Muscle of arm (tissue), 12 donors: Measurements from ENCODE around the gene PKMYT1. TPM values are rescaled to one million over a fixed set of nuclear protein-coding genes. Genes with fewer than 3 reads are reported as not detected.
"Not testable (repeated sequence)": the region's sequence is repeated elsewhere in the genome, so short reads cannot be mapped to it uniquely, and the experiment has no call there.

Experiments used
- DNase-seq: peaks from one replicate; pipeline ENCODE4 v3.0.0-alpha.2; 2013
- polyA plus RNA-seq, 12 donors: library from polyadenylated mRNA; unstranded; fragments of 120-200 nt; gene quantifications; one replicate each; pipeline ENCODE4 v1.2.1, GENCODE V29; 2013; ENCODE audit not compliant: insufficient read length in 12 of 12

The PKMYT1 gene
- polyA plus RNA-seq, 12 donors, result 7.3 to 22.6 (median 11.2) TPM; not detected in 1

DNA sequence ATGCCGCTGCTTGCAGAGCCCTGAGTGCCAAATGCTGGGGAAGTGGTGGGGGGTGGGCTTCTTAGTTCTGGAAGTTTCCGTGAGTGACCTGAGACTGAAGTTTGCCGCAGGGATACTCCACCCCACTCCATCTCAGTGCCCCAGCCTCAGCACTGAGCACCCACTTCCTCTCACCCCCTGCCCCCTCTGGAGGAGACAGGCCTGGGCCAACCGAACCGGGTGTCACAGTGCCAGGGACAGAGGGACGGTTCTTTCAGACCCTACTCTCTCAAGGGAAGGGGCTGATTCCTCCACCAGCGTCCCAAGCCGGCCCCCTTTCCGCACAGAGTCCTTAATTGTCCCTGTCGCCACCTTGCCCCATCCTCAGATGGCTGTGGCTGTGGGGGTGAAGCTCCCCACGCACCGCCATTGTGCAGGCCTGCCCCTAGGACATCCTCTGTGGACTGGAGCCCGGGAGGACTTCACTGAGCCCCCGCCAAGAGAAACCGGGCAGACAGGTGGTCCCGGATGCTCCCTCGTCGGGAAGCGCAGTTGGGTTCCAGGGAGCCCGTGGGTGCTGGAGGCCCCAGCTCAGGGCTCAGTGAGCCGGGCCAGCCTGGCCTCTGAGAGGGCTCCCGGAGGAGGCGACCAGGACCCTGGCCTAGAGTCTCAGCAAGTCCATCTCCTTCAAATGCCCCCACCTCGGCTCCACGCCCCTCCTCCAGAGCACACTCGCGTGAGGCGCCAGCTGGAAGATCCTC, 17.7 kb downstream of the PKMYT1 start:
- no peak for DNase-seq

DNA sequence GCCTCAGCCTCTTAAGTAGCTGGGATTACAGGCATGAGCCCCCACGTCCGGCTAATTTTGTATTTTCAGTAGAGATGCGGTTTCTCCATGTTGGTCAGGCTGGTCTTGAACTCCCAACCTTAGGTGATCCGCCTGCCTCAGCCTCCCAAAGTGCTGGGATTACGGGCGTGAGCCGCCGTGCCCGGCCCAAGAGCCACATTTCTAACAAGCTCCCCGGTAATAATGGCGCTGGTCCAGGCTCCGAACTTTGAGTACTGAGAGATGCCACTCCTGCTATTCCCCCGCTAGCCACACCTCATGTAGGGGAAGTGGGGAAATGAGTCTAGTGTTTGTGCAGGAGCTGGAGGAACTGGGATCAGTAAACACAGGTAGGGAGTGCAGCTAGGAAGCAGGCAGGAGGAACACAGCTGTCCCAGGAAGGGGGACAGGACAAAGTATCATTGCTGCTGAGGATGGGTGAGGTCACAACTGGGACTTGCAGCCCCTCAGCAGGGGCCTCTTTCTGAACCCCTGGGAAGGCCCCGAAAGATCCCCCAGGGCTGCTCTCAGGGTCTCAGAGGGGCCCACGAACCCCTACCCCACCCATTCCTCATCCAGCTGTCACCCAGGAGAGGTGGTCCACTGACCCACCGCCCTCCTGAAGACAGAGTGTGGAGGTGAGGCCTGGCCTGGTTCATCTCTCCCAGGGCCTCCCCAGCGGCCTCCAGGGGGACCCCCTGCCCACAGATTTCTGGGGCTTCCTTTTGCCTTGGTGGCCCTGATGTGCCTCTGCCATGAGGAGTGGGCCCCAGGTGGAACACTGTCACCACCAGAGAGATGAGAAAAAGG, 19.8 kb downstream of the PKMYT1 start:
- no peak for DNase-seq

DNA sequence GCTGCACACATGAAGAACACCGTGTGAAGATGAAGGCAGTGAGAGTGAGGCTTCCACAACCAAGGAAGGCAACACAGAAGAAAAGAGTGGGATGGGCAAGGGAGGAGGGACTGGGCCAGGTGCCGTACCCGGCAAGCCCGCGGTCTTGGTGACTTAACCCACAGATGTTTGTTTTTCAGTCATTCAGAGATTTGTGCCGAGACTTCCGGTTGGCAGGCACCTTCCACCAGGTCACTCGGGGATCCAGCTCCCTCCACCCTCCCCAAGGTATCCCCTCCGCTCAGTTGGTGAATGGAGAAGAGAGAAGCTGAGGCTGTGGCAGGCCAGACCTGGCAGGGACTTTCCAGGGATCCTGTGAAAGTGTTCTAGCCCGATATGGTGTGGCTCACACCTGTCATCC, 21.0 kb downstream of the PKMYT1 start:
- no peak for DNase-seq

DNA sequence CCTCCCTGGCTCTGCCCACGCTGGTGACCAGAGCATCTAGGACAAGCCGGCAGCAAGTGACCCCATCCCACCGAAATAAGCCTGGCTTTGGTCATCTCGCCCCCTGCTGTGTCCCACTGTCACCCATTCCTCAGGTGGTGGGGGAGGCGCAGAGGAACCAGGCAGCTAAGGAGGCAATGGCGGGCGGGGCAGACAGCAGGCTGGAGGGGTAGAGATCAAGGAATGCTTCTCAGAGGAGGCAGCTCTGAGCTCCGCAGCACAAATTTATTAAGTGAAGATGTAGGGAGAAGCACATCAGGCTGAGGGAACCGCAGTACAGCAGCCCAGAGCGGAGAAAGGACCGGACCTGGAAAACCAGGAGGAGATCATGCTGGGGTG, 23.7 kb downstream of the PKMYT1 start:
- DNase-seq, result no peak

DNA sequence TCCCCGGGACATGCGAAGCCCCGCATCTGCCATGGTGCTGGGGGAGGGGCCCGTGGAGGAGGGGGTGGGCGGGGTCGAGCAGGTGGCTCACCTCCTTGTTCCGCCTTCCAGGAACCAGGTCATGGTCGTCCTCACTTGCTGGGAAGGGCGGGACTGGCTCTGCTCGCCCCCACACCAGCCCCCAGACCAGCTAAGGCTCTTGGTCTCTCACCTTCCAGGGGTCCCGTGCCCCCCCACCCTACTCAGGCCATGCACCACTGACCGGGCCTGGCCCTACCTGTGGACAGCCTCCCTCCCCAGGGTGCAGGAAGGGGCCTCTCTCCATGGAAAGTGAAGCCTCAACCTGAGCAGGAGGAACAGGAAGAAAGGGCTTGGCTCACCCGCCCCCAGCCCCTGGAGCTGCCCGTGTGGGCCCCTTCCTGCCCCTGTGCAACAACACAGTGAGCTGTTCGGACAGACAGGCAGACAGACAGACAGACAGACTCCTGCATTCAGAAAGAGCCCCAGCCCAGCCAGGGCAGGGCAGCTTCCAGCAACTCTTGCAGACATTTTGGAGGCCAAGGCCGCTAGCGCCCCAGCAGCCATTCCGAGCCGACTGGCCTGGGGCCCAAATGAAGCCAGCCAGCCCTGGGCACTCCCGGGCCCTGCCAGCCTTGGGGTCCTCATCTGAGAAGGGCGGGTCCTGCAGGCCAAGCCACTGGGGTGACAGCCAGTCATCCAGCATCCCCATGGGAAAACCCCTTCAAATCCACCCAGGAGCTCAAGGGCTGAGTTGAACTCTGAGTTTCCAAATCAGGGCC, 24.3 kb downstream of the PKMYT1 start:
- DNase-seq, result no peak

DNA sequence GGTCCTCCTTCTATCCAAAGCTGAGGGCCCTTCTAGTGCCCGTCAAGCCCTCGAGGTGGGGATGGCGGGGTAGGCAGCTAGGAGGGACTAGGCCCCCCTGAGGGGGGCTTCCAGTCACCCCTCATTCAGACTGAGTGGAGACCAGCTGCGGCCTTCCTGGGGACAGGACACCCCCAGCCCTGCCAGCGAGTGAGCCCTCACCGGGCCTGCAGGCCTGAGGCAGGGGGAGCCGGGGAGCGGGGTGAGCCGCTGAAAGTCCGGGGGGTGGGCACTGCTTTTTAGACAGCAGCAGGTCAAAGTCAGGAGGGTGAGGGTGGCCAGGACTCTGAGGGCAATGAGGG, 24.8 kb downstream of the PKMYT1 start:
- no peak for DNase-seq

DNA sequence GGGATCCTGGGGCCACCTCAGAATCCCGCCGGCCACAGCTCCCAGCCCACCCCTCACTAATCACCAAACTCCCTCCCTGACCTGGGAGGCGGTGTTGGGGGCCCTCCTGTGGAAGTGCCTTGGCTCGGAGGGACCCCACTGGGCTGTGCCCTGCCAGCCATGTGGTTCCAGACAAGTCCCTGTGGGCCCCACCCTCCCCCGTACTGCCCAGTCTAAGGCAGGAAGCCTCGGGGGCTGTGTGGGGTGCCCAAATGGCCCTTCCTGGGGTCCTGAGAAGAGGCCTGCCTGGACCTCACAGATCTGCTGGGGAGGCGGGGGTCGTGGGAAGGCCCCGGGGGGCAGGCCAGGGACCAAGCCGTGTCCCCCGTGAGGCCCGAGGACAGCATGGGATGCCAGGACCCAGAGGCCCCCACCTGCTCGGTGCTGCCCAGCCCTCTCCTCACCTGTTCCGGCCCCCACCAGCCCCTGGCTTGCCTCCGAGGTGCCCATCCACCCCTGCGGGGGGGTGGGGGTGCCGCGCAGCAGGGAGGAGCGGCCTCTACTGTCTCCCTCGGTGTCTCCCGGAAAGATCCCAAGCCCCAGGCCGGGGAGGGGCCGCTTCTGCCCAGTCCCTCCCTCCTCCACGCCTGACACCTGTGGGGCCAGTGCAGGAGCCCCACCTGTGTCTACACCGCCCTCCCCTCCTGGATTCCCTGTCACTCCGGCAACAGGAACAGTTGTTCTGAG, 25.4 kb downstream of the PKMYT1 start:
- DNase-seq, result no peak

DNA sequence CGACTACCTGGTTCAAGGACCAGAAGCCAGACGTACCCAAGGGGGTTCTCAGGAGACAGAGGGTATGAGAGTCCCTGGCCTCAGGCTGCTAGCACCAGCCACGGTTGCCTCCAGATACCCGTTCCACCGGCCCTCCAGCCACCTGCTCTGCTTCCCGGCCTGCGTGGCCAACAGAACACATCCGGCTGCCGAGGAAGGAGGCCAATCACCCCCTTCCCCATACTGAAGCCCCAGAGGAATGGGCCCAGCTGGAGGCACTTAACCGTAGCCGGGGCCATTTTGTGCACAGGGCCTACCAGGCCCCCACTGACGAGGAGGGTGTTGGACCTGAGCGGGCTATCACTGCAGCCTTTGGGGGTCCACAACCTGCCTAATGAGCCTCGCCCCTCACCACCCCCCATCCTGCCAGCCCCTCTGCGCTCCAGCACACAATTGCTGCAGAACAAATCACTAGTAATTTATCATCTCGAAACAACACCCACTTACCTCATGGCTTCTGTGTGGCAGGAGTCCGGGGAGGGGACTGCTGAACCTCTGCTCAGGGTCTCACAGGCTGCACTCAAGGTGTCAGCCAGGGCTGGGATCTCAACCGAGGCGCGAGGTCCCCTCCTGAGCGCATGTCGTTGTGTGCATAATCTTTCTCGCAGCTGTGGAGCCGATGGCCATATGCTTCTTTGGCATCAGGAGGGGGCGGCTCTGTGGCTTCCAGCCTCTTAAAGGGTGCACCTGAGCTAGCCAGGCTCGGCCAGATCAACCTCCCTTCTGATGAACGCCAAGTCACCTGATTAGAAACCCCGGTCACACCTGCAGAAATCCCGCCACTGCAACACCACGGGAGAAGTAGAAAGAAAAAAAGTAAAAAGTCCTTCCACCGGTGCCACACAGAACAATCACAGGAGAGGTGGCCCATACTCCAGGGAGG, 26.3 kb downstream of the PKMYT1 start:
- DNase-seq, result no peak

DNA sequence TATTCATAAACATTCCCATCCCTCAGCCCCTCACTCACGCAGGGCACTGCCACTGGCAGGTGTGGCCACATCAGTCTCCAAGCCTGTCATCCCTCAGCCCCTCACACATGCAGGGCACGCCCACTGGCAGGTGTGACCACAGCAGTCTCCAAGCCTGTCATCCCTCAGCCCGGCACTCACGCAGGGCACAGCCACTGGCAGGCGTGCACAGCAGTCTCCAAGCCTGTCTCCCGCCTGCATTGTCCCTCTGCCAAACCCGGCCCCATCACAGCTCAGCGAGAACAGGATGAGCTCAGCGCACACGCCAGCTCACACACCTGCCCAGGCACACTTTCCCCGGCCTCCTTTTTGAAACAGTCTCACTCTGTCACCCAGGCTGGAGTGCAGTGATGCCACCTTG, 27.6 kb downstream of the PKMYT1 start:
- no peak for DNase-seq

DNA sequence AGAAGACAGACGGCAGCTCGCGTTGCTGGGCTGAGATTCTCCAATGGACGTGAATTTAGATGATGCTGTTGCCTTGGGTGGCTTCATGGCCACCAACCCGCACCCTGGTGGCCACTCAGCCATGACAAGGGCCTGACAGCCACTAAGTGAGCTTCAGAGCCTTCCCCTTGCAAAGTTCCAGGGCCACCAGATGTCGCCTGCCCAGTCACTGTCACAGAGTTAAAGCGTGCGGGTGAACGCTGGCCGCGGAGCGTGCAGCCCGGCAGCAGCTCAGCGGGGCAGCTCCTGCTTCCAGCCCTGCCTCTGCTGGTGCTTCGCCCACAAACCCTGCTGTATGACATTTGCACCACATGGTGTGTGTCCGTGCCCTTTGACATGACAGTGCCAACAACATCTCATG, 29.5 kb downstream of the PKMYT1 start:
- no peak for DNase-seq

DNA sequence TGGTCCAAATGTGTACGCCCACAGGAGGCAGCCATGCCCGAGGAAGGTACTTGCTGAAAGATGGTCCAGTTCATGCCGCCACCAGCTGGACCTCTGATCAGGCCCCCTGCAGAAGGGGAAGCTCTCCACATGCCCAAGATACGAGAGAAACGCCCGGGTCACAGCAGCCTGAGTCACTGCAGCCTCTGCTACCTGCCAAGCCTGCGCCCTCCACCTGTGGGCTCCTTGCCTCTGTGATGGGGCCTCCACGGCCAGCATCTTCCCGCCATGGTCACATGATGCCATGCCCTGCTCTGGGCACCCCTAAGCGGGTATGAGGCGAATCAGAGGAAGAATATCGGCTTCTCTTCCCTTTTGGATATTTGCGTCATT, 29.9 kb downstream of the PKMYT1 start:
- no peak for DNase-seq

DNA sequence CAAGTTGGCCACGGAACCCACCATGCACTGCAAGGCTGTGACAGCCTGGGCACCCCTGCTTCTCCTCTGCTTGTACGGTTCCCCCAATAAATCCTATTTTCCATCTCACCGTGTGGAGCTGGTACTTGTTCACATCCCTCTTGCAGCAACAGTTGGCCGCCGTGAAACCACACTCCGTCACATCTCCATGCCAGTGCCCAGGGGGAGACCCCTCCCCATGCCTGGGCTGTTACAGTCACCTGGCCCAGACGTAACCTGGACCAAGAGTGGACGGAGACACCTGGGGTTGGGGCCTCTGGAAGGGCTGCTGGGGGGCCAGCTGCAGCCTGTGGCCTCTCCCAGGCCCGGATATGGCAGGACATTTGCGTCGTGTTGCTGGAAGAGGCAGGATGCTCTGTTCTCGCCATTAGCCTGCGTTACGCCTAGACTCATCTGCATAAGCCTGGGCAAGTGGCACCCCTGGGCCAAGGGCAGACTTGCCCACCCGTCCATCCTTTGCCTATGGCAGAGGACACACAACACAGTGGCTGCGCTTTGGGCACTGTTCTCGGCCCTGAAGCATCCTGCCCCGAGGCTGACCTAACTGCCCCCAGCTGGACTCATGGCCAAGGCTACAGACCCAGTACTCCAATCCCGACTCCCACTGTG, 30.4 kb downstream of the PKMYT1 start:
- DNase-seq, result no peak

DNA sequence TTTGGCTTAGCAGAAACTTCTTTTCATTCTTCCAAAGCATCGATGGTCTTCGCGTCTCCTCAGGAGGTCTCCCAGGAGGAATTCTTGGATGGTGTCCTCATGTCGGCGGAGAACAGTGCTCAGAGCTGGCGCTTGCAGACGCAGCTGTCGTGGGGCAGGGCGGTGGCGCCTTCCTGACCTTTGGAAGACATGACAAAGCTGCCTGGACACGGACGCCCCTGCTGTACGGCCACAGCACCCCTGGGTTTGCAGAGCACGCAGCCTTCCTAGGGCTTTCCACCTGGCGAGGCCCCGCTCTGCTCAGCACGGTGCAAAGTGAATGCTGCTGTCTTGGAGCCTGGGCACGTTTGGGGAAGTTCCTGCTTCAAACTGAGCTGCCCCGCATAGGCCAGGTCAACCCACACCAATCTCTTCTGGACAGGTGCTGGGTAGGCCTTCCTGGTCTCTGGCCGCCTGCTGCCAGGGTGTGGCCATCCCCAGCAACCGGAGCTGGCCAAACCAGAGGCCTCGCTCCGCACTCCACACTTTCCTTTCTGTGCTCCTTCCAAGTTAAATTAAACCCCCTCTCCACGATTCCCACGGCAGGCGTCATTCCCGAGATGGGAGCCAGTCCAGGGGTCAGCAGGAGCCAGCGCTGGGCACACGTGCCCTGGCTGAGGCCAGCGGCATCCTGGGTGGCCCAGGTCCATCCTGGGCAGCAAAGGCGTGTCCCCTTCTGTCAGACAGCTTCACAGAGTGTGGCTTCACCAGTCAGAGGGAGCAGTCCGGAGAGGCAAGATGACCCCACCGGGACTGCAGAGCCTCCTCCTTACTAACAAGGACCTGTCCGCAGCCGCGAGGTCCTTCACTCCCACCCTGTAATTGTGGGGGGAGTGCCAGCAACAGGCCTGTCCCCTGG, 31.2 kb downstream of the PKMYT1 start:
- DNase-seq, result no peak

DNA sequence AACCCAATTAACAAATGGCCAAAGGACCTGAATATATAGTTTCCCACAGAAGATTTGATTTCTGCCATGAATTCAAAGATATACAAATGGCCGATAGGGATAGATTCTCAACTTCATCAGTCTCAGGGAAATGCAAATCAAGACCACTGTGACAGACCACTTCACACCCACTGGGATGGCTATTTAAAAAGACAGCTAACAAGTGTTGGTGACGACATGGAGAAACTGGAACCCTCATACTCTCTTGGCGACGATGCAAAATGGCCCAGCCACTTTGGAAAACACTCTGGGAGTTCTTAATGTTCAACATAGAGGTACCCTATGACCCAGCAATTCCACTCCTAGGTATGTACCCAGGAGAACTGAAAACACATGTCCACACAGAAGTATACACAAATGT, 33.6 kb downstream of the PKMYT1 start:
- no peak for DNase-seq

DNA sequence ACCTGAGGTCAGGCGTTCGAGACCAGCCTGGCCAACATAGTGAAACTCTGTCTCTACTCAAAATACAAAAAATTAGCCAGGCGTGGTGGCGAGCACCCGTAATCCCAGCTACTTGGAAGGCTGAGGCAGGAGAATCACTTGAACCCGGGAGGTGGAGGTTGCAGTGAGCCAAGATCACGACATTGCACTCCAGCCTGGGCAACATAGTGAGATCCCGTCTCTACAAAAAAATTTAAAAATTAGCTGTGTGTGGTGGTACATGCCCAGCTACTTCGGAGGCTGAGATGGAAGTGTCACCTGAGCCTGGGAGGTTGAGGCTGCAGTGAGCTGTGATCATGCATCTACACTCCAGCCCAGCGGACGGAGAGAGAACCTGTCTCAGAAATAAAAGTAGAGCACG, 36.5 kb downstream of the PKMYT1 start:
- DNase-seq, result not testable (repeated sequence)

DNA sequence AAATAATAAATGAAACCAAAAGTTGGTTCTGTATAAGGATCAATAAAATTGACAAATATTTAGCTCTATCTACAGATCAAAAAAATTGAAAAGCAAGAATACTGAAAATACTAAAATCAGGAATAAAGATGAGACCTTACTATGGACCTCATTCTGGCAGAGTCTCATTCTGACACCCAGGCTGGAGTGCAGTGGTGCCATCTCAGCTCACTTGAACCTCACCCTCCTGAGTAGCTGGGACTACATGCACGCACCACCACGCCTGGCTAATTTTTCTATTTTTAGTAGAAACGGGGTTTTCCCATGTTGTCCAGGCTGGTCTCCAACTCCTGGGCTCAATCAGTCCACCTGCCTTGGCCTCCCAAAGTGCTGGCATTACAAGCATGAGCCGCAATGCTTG, 38.2 kb downstream of the PKMYT1 start:
- DNase-seq, result no peak

DNA sequence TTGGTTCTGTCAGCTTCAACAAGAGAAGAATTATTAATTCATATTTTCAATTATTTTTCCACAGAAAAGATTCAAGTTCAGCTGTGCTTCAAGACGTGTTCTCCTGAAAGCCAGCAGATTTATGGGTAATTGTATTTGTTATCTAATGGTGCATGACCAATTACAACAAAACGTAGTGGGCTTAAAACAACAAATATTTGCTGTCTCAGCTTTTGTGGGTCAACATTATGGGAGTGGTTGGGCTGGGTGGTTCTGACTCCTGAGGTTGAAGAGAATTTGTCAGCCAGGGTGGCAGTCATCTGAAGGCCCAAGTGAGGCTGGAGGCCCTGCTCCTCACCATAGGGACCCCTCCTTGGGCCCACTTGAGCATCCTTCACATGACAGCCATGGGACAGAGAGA, 40.3 kb downstream of the PKMYT1 start:
- DNase-seq, result no peak

DNA sequence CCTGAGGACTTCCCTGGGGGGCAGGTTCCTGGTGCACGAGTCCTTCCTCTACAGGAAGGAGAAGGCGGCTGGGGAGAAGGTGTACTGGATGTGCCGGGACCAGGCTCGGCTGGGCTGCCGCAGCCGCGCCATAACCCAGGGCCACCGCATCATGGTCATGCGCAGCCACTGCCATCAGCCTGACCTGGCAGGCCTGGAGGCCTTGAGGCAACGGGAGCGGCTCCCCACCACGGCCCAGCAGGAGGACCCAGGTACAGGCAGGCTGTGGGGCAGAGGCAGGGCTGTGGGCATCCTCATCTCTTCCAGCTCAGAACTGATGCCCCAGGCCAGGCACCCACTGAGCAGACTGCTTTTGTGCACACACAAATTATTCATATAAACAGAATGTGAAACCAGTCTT, 42.0 kb downstream of the PKMYT1 start:
- DNase-seq, result no peak

DNA sequence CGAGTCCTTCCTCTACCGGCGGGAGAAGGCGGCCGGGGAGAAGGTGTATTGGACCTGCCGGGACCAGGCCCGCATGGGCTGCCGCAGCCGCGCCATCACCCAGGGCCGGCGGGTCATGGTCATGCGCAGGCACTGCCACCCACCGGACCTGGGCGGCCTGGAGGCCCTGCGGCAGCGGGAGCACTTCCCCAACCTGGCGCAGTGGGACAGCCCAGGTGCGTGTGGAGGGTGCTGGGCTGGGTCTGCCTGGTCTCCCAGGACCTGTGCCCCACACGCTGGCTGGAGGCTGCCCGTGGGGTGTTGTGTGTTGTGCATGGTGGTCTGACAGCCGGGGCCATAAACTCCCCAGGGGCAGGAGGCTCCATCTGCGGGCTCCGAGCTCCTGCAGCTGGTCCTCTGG, 43.1 kb downstream of the PKMYT1 start:
- no peak for DNase-seq
